Measurements from ENCODE around the gene PWWP2B. TPM values are rescaled to one million over a fixed set of nuclear protein-coding genes. Genes with fewer than 3 reads are reported as not detected.

The PWWP2B gene
- total RNA-seq, 4 donors from 2014 or later: 14.5 to 35.4 (median 27.3) TPM

- intact Hi-C loops (cut with DNase I): no loop called here
- TF ChIP-seq CTCF (IDR thresholded peaks at IDR 0.05) (no peak), POLR2A (IDR thresholded peaks at IDR 0.05) (no peak)
- H3K9me3 ChIP-seq: no peaks in the 10 kb centered on the region
- H3K27ac ChIP-seq: no peak overlapping the region
- no peaks in the 10 kb centered on the region for H3K4me1 ChIP-seq
- H3K4me3 ChIP-seq (replicated peaks in 1 of 3): no peak overlapping the region
- 87 to 90% methylated on average over 29 to 32 of the region's 32 CpGs for WGBS, 2 donors
- H3K36me3 ChIP-seq: no peaks in the 10 kb centered on the region
- H3K27me3 ChIP-seq: no peaks in the 10 kb centered on the region
- no peak for DNase-seq
Observed at GRCh38 chr10:132354356-132355094, 42.5 kb upstream of the PWWP2B start.

- H3K9me3 ChIP-seq: no peaks in the 10 kb centered on the region
- H3K4me1 ChIP-seq: no peaks in the 10 kb centered on the region
- WGBS, 2 donors: 90 to 91% methylated on average over 7 to 17 of the region's 17 CpGs
- H3K4me3 ChIP-seq (replicated peaks in 1 of 3): no peak overlapping the region
- H3K27me3 ChIP-seq: no peaks in the 10 kb centered on the region
- no peak for DNase-seq
- intact Hi-C loops (cut with DNase I): no loop called here
- no peaks in the 10 kb centered on the region for H3K36me3 ChIP-seq
- no peak overlapping the region for H3K27ac ChIP-seq
- TF ChIP-seq POLR2A (IDR thresholded peaks at IDR 0.05): no peak
- TF ChIP-seq CTCF (IDR thresholded peaks at IDR 0.05): no peak
Observed at GRCh38 chr10:132355297-132355696, 41.7 kb upstream of the PWWP2B start.

- TF ChIP-seq CTCF (IDR thresholded peaks at IDR 0.05): no peak
- no peak for TF ChIP-seq POLR2A (IDR thresholded peaks at IDR 0.05)
- DNase-seq: no peak
- Histone ChIP-seq H3K9me3 (no peaks in the 10 kb centered on the region), H3K4me1 (no peaks in the 10 kb centered on the region), H3K4me3 (replicated peaks in 1 of 3) (no peak overlapping the region), H3K36me3 (no peaks in the 10 kb centered on the region), H3K27me3 (no peaks in the 10 kb centered on the region), H3K27ac (no peak overlapping the region)
- 81 to 93% methylated on average over 13 of the region's 13 CpGs for WGBS, 2 donors
- intact Hi-C loops (cut with DNase I): no loop called here
Observed at GRCh38 chr10:132355754-132356153, 41.2 kb upstream of the PWWP2B start.

GRCh38 chr10:132356621-132357195 is 40.3 kb upstream of the PWWP2B start:
- Histone ChIP-seq H3K27ac (no peak overlapping the region), H3K36me3 (no peaks in the 10 kb centered on the region), H3K4me3 (replicated peaks in 1 of 3) (no peak overlapping the region), H3K9me3 (no peaks in the 10 kb centered on the region), H3K27me3 (no peaks in the 10 kb centered on the region), H3K4me1 (no peaks in the 10 kb centered on the region)
- TF ChIP-seq POLR2A (IDR thresholded peaks at IDR 0.05): no peak
- no peak for TF ChIP-seq CTCF (IDR thresholded peaks at IDR 0.05)
- intact Hi-C loops (cut with DNase I): no loop called here
- WGBS, 2 donors: 96% methylated on average over 12 of the region's 12 CpGs
- no peak for DNase-seq

- intact Hi-C loops (cut with DNase I): no loop called here
- DNase-seq: no peak
- no peaks in the 10 kb centered on the region for H3K9me3 ChIP-seq
- H3K27ac ChIP-seq: no peak overlapping the region
- no peaks in the 10 kb centered on the region for H3K36me3 ChIP-seq
- H3K4me3 ChIP-seq (replicated peaks in 1 of 3): no peak overlapping the region
- TF ChIP-seq POLR2A (IDR thresholded peaks at IDR 0.05) (no peak), CTCF (IDR thresholded peaks at IDR 0.05) (no peak)
- 94% methylated on average over 14 to 15 of the region's 15 CpGs for WGBS, 2 donors
- no peaks in the 10 kb centered on the region for H3K4me1 ChIP-seq
- no peaks in the 10 kb centered on the region for H3K27me3 ChIP-seq
Observed at GRCh38 chr10:132357286-132358058, 39.5 kb upstream of the PWWP2B start.
